ENCODE measurements around the gene EIF4EBP3. TPM values are rescaled to one million over a fixed set of nuclear protein-coding genes. Genes with fewer than 3 reads are reported as not detected.

EIF4EBP3 gene
- total and polyA plus RNA-seq, 2 of the 4 experiments (the other 2 are of a cell fraction) = 0.36 to 2.1 TPM

DNA sequence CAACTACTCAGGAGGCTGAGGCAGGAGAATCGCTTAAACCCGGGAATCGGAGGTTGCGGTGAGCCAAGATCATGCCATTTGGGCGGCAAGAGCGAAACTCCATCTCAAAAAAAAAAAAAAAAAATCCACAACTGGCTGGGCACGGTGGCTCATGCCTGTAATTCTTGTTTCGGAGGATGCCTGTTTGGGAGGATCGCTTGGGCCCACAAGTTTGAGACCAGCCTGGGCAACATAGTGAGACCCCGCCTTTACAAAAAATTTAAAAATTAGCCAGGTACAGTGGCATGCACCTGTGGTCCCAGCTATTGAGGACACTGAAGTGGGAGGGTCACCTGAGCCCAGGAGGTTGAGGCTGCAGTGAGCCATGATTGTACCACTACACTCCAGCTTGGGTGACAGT is 1.9 kb upstream of the EIF4EBP3 start:
- DNase-seq = no peak
- POLR2A ChIA-PET (ENCODE audit: unreplicated experiment) = interaction anchor here (0.7 kb wide), 1 partner anchor 187 kb away, joined by 3 read pairs; no protein-coding TSS in a partner anchor
- Histone ChIP-seq H3K4ac (ENCODE audit: low read depth, low read length) (no peak overlapping the region), H4K20me1 (ENCODE audit: insufficient read depth, low read length) (peaks cover 21% of the 10 kb centered on the region), H3K14ac (replicated peaks; ENCODE audit: low read depth, low read length) (no peak overlapping the region), H3K4me3 (ENCODE audit: insufficient read depth, low read depth, low read length) (no peak overlapping the region), H2AK5ac (ENCODE audit: low read depth, low read length) (no peak overlapping the region), H2AFZ (replicated peaks; ENCODE audit: low read length, poor library complexity) (no peak overlapping the region), H3K4me1 (ENCODE audit: control insufficient read depth, insufficient read depth, low read length) (peaks cover 14% of the 10 kb centered on the region), H2BK5ac (ENCODE audit: low read depth, low read length, poor library complexity, severe bottlenecking) (no peak overlapping the region), H3K79me1 (ENCODE audit: low read depth in 1 of 2, low read length in 2 of 2) (peaks cover 7 to 37% of the 10 kb centered on the region in 2 experiments; a peak in 3 of 4 replicates), H3K27ac (ENCODE audit: insufficient read depth, low read length) (no peak overlapping the region), H2BK20ac (ENCODE audit: low read depth, low read length) (no peak overlapping the region), H3K36me3 (ENCODE audit: control insufficient read depth, insufficient read depth, low read length) (peaks cover 26% of the 10 kb centered on the region), H3K18ac (ENCODE audit: low read depth, low read length) (no peak overlapping the region), H2BK120ac (ENCODE audit: low read depth, low read length) (no peak overlapping the region), H2AK9ac (replicated peaks; ENCODE audit: low read depth, low read length, poor library complexity) (no peak overlapping the region), H3K27me3 (ENCODE audit: control insufficient read depth, insufficient read depth, low read length) (no peaks in the 10 kb centered on the region), H3K56ac (ENCODE audit: extremely low read depth, insufficient read depth, low read length) (no peak overlapping the region), H3K9me1 (ENCODE audit: insufficient read depth, low read length) (0 out of 2 replicates have a peak, but pooled peaks cover 3% of the 10 kb centered on the region), H3K4me2 (ENCODE audit: low read depth, low read length) (no peak overlapping the region), H2BK15ac (ENCODE audit: low read depth, low read length) (no peak overlapping the region), H3K9me3 (ENCODE audit: control insufficient read depth, insufficient read depth, low read length) (no peaks in the 10 kb centered on the region), H4K8ac (ENCODE audit: low read depth in 2 of 2, low read length in 2 of 2) (no peak overlapping the region), H4K91ac (ENCODE audit: insufficient read depth, low read depth, low read length) (no peak overlapping the region), H4K5ac (ENCODE audit: low read depth, low read length) (no peak overlapping the region), H3K23ac (ENCODE audit: low read depth, low read length) (no peak overlapping the region), H3K9ac (ENCODE audit: low read depth, low read length) (no peak overlapping the region)
- WGBS, 2 experiments (ENCODE audit: extremely low coverage in 2 of 2, insufficient read length in 1 of 2) = no CpG with 5 or more reads among the region's 10 CpGs
- dilution Hi-C loops (cut with HindIII; ENCODE audit: low sequenced_read_pairs, unreplicated experiment) = no loop called here
- no TSS peak for BruUV-seq (replicated peaks)
- no peak for ATAC-seq (ENCODE audit: low read depth)
- in situ Hi-C loops (cut with MboI; ENCODE audit: low sequenced_read_pairs) = no loop called here
- CTCF ChIA-PET = interaction anchor here (0.7 kb wide), 2 partner anchors 21 to 186 kb away, joined by 3 read pairs; no protein-coding TSS in a partner anchor
- intact Hi-C loops (cut with micrococcal nuclease) = loop anchor here (2.0 kb wide), 1 partner anchor 93 kb away; the partner anchor contains the start of gene TMCO6
- TF ChIP-seq RFX5 (IDR thresholded peaks at IDR 0.05; ENCODE audit: low read depth, low read length) (no peak), CHD1 (IDR thresholded peaks at IDR 0.05; ENCODE audit: low read depth, low read length) (no peak), MAZ (IDR thresholded peaks at IDR 0.05; ENCODE audit: borderline replicate concordance, low read depth, low read length) (no peak), FOS (IDR thresholded peaks at IDR 0.05; ENCODE audit: low read depth, low read length) (no peak), SMC3 (IDR thresholded peaks at IDR 0.05; ENCODE audit: low read depth, low read length) (no peak), NFE2L2 (IDR thresholded peaks at IDR 0.05; ENCODE audit: low read depth, low read length) (no peak), CEBPB (IDR thresholded peaks at IDR 0.05; ENCODE audit: low read depth, low read length) (no peak), RAD21 (IDR thresholded peaks at IDR 0.05; ENCODE audit: low read length) (no peak)
- TF ChIP-seq, protein P1, sequence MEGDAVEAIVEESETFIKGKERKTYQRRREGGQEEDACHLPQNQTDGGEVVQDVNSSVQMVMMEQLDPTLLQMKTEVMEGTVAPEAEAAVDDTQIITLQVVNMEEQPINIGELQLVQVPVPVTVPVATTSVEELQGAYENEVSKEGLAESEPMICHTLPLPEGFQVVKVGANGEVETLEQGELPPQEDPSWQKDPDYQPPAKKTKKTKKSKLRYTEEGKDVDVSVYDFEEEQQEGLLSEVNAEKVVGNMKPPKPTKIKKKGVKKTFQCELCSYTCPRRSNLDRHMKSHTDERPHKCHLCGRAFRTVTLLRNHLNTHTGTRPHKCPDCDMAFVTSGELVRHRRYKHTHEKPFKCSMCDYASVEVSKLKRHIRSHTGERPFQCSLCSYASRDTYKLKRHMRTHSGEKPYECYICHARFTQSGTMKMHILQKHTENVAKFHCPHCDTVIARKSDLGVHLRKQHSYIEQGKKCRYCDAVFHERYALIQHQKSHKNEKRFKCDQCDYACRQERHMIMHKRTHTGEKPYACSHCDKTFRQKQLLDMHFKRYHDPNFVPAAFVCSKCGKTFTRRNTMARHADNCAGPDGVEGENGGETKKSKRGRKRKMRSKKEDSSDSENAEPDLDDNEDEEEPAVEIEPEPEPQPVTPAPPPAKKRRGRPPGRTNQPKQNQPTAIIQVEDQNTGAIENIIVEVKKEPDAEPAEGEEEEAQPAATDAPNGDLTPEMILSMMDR (conservative IDR thresholded peaks at IDR 0.05; ENCODE audit: low read depth, low read length) = no peak
